Measurements from ENCODE around the gene ARID5A.

DNA sequence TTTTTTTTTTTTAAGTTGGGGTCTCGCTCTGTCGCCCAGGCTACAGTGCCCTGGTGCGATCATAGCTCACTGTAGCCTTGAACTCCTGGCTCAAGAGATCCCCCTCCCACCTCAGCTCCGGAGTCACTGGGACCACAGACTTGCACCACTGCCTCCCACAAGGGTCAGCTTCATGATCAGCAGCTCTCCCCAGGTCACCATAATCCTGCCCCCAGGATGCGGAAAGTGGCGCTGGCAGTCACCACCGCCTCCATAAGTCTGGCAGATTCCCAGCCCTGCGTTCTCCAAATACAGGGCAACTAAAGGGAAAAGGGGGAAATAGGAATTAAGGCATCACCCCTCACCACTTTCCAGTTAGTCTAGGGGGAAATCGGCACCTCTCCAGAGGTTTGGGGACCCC, 5.2 kb upstream of the ARID5A start:
- TF ChIP-seq POLR2AphosphoS5 (IDR thresholded peaks at IDR 0.05; ENCODE audit: borderline replicate concordance, low read depth, low read length): no peak
- TF ChIP-seq EZH2 (IDR thresholded peaks at IDR 0.05): no peak
- no peak for TF ChIP-seq FOXP2 (optimal IDR thresholded peaks at IDR 0.05; ENCODE audit: control extremely low read depth, extremely low read length, insufficient read depth)

Data from SK-N-MC (cell line).